Breast epithelium (tissue), 4 donors: ENCODE data around the gene GRIP2. TPM values are rescaled to one million over a fixed set of nuclear protein-coding genes. Genes with fewer than 3 reads are reported as not detected.

Experiments used
- DNase-seq, 2 donors: peaks; one replicate each; pipeline ENCODE4 v3.0.0-alpha.2; 2019; ENCODE audit warnings: low spot score in 2 of 2
- H3K27ac ChIP-seq, 2 donors: fragments of 200-600 bp; sonication (generic) in 1 of 2; one replicate each; pipeline ENCODE4 v1.5.1; 2016 to 2019; ENCODE audit warnings: mild to moderate bottlenecking in 1 of 2
- H3K27me3 ChIP-seq, 2 donors: fragments of 200-600 bp; sonication (generic) in 1 of 2; one replicate each; pipeline versions ENCODE4 v1.5.1 to v1.6.0; 2017 to 2019; ENCODE audit warnings: control low read depth in 1 of 2, mild to moderate bottlenecking in 1 of 2
- H3K36me3 ChIP-seq: fragments of 200-600 bp; one replicate; pipeline ENCODE4 v1.5.1; 2019
- H3K4me1 ChIP-seq, 2 donors: fragments of 200-600 bp; sonication (generic); one replicate each; pipeline ENCODE4 v1.5.1; 2016 to 2019; ENCODE audit warnings: control low read depth in 1 of 2
- H3K4me3 ChIP-seq, 3 donors: fragments of 200-600 bp; sonication (generic); 1 replicate in 2 of 3; 2 replicates in 1 of 3; pipeline ENCODE4 v1.5.1; 2016 to 2019; ENCODE audit warnings: mild to moderate bottlenecking in 3 of 3, moderate library complexity in 2 of 3
- H3K9me3 ChIP-seq, 2 donors: fragments of 200-600 bp; sonication (generic) in 1 of 2; one replicate each; pipeline ENCODE4 v1.5.1; 2016 to 2019; ENCODE audit warnings: control low read depth in 1 of 2
- POLR2A ChIP-seq: fragments of 450-650 bp; IDR thresholded peaks from one replicate; pipeline ENCODE4 v1.6.1; 2016; ENCODE audit warnings: antibody characterized with exemption, mild to moderate bottlenecking, moderate library complexity
- POLR2AphosphoS5 ChIP-seq, 3 donors: sonication (generic); formaldehyde crosslinking; IDR thresholded peaks; one replicate each; pipeline ENCODE4 v1.6.1; 2017; ENCODE audit warnings: antibody characterized with exemption in 3 of 3
- intact Hi-C: fragments of 100-400 bp; cut with DNase I; formaldehyde crosslinking; loops from one replicate; pipeline ENCODE4 v1.15.1; 2023; ENCODE audit warnings: low total_unique reads
- total RNA-seq, 3 donors: library from RNA; depleted of rRNA; stranded (reverse); fragments of >200 nt; gene quantifications; one replicate each; pipeline ENCODE4 v1.1.0, GENCODE V29; 2016
- TF ChIP-seq, protein P1 (sequence below), 3 donors: fragments of 450-650 bp; IDR thresholded peaks; one replicate each; pipeline ENCODE4 v1.5.1; 2016 to 2017; ENCODE audit warnings: antibody characterized with exemption in 3 of 3, mild to moderate bottlenecking in 3 of 3, moderate library complexity in 3 of 3

GRIP2 gene
- total RNA-seq: under 1 TPM; 0.16 to 0.88 (median 0.33) TPM

DNA sequence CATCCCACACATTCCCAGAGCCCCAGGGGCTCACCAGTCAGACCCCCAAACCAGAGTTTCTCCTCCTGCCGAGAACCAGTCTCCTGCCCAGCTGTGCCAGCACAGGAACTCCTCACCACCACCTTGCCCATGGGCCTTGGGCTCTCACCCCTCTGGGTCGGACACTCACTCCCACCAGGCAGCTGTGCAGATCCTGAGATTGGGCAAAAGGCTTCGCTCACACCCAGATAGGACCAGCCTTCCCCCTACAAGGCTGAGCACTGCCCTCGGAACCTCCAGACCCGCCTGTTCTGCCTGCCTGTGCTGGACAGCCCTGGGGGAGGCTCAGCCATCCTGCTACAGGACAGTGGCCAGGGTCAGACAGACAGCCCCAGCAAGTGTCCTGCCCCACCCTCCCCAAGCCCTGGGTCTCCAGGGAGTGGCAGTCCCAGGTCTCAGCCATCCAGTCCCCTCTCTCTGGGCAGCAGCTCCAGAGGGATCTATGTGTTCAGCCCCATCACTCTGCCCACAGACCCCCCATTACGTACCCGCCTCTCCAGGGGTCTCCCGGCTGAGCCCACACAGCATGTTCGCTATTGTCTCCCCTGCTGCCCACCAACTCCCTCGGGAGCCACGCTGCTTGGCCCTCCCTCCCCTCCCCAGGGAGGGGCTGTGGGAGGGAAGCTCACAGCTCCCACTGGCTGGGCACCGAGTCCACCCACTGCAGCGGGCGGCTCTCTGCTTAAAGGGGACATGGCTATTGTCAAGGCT is at the start of gene GRIP2:
Gene GRIP2, minus strand, starts transcription at position 601 of the 750 bp plus-strand sequence. Its CDS starts 34 bp downstream, at position 567.
- no peaks in the 10 kb centered on the region for H3K9me3 ChIP-seq
- TF ChIP-seq, protein P1, sequence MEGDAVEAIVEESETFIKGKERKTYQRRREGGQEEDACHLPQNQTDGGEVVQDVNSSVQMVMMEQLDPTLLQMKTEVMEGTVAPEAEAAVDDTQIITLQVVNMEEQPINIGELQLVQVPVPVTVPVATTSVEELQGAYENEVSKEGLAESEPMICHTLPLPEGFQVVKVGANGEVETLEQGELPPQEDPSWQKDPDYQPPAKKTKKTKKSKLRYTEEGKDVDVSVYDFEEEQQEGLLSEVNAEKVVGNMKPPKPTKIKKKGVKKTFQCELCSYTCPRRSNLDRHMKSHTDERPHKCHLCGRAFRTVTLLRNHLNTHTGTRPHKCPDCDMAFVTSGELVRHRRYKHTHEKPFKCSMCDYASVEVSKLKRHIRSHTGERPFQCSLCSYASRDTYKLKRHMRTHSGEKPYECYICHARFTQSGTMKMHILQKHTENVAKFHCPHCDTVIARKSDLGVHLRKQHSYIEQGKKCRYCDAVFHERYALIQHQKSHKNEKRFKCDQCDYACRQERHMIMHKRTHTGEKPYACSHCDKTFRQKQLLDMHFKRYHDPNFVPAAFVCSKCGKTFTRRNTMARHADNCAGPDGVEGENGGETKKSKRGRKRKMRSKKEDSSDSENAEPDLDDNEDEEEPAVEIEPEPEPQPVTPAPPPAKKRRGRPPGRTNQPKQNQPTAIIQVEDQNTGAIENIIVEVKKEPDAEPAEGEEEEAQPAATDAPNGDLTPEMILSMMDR (IDR thresholded peaks at IDR 0.05): no peak
- TF ChIP-seq POLR2A (no peak), POLR2AphosphoS5 (IDR thresholded peaks at IDR 0.05) (no peak)
- intact Hi-C loops: no loop called here
- no peaks in the 10 kb centered on the region for H3K36me3 ChIP-seq
- DNase-seq: no peak
- H3K4me1 ChIP-seq: no peaks in the 10 kb centered on the region
- peak within 1 kb of the TSS in 1 of 2 donors; percentile 48 for H3K27ac ChIP-seq
- H3K4me3 ChIP-seq: peak within 1 kb of the TSS in 2 of 3 donors; percentile 30 to 37
- peaks cover 0 to 6% of the 10 kb centered on the region in 2 donors for H3K27me3 ChIP-seq

DNA sequence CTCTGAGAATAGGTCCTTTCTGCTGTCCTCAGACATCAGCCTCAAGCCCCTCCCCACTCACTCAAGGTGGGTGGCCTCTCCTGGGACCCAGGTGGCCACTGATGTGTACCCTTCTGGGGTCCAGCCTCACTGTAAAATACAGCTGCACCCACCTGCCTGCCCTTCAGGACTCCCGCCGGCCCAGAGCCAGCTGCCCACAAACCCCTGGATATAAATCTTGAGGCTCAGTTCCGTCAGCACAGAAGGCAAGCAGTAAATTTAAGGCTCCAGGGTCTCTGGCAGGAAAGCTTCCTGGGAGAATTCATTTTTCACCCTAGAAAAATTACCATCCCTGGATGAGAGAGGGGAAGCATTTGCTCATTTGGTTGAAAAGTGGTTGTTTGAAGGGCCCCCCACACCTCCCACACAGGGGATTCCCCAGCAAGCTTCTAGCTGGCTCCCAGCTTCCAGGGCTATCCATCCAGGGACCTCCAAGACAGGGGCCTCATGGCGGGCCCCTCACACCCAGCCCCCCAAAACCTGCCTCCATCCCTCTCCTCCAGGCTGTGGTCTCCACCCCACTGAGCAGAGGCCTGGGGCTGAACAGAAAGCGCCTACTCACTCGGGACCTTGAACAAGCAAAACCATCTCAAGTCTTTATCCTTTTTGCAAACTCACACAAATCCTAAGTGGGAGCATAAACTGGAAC is 48.4 kb upstream of the GRIP2 start:
- H3K9me3 ChIP-seq: no peaks in the 10 kb centered on the region
- H3K27ac ChIP-seq: no peak overlapping the region
- H3K4me1 ChIP-seq: no peaks in the 10 kb centered on the region
- intact Hi-C loops: no loop called here
- no peak for DNase-seq
- H3K27me3 ChIP-seq: peaks cover 0 to 10% of the 10 kb centered on the region in 2 donors
- TF ChIP-seq POLR2AphosphoS5 (IDR thresholded peaks at IDR 0.05) (no peak), POLR2A (no peak)
- TF ChIP-seq, protein P1 (IDR thresholded peaks at IDR 0.05): no peak
- no peak overlapping the region for H3K4me3 ChIP-seq
- H3K36me3 ChIP-seq: no peaks in the 10 kb centered on the region

DNA sequence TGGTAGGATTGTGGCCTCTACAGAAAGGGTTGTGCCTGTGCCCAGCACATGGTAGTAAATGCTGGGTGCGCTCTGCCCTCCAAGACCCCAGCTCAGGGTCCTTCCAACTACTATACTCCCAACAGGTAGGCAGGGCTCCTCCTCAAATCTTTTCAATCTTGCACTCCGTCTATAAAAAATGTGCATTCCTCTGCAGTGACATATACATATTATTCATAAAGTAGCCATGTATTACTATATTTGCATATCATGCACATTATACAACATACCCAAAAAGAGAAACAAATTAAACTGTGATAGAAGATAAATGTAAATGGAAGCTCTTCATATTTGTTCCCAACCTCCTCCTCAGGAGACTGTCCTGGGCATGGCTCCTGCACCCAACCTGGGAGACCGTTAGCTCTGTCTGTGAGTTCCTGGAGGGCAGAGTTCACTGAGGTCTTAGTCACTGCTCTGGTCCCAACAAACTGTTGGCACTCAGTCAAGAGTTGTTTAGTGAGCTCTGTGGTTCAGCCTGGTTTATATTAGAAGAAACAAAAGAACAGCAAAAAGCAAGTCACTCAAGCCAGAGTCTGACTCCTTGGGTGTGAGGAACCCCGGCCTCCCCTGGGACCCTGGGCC is 47.7 kb upstream of the GRIP2 start:
- TF ChIP-seq POLR2A (no peak), POLR2AphosphoS5 (IDR thresholded peaks at IDR 0.05) (no peak)
- TF ChIP-seq, protein P1 (IDR thresholded peaks at IDR 0.05): no peak
- Histone ChIP-seq H3K4me1 (no peaks in the 10 kb centered on the region), H3K27me3 (peaks cover 0 to 10% of the 10 kb centered on the region in 2 donors), H3K36me3 (no peaks in the 10 kb centered on the region), H3K27ac (no peak overlapping the region), H3K4me3 (no peak overlapping the region), H3K9me3 (no peaks in the 10 kb centered on the region)
- intact Hi-C loops: no loop called here
- DNase-seq: no peak

DNA sequence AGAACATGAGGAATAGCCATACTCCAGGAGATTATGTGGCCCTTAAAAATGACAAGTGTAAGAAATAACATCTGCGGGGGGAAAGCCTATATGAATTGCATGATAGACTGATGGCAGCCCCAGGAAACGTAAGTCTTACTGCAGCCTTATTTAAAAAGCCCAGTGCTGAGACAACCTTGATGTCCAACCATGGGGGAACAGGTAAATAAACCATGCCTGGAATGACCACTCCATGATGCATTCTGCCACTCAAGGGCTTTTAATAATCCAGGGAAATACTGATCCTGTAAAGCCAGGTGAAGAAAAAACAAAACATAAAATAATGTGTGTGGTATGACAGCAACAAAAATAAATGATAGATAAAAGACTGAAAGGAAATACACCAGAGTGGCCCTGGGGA is 46.5 kb upstream of the GRIP2 start:
- Histone ChIP-seq H3K36me3 (no peaks in the 10 kb centered on the region), H3K4me3 (no peak overlapping the region), H3K9me3 (no peaks in the 10 kb centered on the region), H3K27me3 (peaks cover 0 to 10% of the 10 kb centered on the region in 2 donors), H3K27ac (no peak overlapping the region), H3K4me1 (no peaks in the 10 kb centered on the region)
- intact Hi-C loops: no loop called here
- TF ChIP-seq, protein P1 (IDR thresholded peaks at IDR 0.05): no peak
- TF ChIP-seq POLR2AphosphoS5 (IDR thresholded peaks at IDR 0.05) (no peak), POLR2A (no peak)
- DNase-seq: no peak
